GM18909 (cell line): ENCODE measurements around the gene FRK.
A peak's percentile ranks its signal among the peaks of the same experiment; 100 is the strongest.

Experiments used
- ATAC-seq: cut with Tn5 transposase; IDR thresholded peaks from one replicate; pipeline ENCODE4 v1.9.1; 2021; ENCODE audit warnings: mild to moderate bottlenecking; ENCODE audit not compliant: unreplicated experiment, poor library complexity

The FRK gene

DNA sequence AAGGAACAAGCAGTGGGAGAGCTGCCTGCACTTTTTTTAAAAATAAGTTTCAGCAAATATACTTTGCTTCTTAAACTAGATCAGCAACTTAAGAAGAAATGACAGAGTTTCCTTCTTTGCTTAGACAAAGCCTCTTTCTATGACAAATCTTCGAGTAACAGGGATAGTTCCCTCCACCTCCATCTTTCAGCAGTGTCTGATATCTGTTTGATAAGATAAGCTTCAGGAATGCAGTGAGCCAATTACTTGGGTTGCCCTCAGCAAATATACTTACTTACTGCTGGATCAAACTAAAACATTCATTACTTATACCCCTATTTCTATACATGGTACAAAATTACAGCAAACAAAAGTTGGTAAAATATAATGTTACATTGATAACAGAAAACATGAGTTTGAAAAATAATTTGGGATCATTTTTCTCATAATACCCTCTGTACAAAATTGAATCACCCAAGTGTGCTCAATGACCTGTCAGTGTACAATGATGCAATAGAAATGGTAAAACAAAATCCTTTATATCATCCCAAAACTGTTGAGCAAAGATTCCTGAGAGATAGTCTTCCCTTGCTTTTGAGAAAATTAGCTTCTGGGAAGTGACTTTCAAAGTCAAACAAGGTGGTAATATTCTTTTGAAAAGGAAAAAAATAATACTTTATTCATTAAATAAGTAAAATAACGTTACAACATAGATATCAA is 24.5 kb downstream of the FRK start:
- ATAC-seq: no peak

DNA sequence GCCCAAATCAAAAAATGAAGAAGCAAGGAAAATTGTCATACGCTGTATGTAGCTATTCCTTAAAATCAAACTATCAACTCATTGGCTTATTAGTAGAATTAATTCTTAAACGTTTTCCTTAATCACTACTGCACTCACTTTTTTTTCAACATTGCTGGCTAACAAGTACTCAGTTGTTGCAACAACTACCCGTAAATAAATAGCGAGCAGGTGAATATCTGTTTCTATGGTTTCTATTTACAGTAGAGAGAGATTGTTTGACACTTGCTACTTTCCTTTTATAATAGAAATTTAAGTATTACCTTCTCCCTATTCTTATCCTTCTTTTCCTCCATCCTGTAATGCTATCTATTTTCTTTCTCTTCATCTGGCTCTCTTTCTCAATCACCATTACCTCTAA is 25.1 kb downstream of the FRK start:
- ATAC-seq: no peak

DNA sequence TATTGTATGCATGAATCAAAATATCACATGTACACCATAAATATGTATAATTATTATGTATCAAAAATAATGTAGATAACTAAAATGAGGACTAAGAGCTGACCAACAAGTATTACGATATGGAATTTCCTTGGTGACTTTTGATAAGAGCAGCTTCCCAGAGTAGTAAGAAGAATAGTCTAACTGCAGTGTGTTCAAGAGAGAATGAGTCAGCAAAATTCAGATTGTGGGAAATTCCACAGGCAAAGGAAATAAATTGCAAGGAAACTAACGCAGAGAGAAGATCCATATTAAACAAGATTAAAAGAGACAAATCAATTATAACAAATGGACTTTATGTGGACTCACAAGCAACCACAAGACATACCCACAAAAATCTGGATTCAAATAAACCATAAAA is 26.4 kb downstream of the FRK start:
- no peak for ATAC-seq

DNA sequence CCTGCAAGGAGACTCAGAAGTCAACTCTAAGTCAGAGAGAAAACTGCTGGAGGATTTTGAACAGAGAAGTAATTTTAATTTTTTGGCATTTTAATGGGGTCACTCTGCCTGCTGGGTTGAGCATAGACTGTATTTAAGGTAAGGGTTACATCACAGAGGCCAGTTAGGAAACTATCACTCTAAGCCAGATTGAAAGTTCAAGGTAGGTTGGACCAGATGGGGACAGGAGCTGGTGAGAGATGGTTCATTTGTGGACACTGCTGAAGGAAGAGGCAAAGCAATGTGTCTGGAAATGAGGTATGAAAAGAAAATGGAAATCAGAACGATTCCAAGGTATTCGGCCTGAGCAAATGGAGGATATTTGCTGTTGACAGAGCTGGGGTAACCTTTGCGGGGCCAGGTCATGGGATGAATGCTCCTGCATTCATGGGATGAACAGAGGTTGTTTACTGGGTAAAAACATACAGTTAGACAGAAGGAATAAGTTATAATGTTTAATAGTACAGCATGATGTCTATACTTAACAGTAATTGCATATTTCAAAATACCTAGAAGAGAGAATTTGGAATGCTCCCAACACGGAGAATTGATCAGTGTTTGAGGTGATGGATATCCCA is 26.9 kb downstream of the FRK start:
- no peak for ATAC-seq

DNA sequence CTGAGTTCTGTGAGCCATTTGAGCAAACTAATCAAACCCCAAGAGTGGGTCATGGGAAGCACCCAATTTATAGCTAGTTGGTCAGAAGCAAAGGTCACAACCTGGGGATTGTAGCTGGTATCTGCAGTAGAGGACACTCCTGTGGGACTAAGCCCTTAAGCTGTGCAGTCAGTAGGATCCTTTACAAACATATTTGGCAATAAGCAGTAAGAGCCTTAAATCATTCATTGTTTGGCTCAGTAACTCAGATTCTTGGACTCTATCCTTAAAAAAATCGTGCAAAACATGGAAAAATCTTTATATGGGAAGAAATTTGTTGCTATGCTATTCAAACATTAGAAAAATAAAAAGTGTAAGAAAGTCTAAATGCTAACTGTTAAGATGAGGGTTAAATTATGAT is 29.9 kb downstream of the FRK start:
- ATAC-seq: no peak

DNA sequence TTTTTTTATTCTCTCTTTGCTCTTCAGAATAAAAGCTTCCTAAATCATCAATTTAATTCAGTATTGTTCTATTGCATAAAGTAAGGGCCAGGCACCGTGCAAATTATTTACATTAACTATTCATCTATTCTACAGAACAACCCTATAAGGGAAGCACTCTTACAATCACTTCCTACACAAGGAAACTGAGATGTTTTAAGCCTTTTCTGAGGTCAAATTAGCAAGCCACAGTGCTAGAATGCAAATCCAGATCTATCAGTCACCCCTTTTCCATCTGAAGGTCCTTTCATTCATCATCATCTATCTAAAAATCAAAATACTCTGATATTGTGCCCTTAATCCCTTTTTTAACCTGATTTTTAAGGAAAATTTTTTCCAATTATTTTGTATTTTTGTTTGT is 31.2 kb downstream of the FRK start:
- peak; percentile 73 for ATAC-seq

DNA sequence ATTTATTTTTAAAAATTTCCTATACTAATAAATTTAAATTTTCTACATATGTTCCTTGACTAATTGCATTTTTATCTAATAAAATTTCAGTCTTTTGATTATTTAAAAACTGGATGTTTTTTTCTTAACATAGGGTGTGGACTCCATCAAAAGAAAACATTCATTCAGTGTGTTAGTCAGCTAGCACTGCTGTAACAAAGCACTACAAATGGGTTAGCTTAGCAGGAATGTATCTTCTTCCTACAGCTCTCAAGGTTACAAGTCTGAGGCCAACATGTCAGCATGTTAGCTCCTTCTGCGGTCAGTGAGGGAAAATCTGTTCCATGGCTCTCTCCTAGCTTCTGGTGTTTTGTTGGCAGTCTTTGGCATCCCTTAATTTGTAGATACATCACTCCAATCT is 32.5 kb downstream of the FRK start:
- ATAC-seq: no peak

DNA sequence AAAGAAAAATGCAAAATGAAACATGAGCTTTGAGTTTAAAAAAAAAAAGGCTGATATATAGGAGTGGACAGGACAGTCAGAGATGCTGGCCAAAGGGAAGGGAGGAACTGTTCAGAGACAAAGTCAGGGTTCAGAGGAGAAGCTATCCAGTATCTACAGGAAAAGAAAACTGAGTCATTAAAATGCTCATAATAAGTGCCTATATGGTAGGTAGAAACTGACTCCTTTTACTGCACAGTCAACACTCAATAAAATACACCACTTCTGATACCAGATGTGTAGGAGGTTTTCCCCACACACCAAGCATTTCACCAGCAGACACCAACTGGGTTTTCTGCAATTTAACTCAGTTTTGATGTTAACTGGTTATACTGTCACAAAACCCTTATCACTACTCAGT is 32.9 kb downstream of the FRK start:
- peak; percentile 55 for ATAC-seq

DNA sequence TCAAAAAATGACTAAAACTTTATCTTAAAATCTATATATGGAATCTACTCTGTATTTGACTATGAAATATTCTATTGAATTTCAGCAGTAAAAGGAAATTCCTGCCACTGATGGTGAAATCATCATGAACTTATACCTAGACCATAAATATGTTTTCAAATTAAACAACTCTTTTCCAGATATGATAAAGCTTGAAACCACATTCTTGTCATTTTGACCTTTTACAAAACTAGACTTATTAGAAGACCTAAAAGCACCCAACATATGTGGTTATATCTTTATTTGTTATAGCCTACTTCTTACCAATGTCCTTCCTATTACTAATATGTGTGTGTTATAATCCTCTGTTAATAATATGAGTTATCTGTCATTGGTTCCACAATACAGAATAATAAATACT is 35.3 kb downstream of the FRK start:
- ATAC-seq: no peak

DNA sequence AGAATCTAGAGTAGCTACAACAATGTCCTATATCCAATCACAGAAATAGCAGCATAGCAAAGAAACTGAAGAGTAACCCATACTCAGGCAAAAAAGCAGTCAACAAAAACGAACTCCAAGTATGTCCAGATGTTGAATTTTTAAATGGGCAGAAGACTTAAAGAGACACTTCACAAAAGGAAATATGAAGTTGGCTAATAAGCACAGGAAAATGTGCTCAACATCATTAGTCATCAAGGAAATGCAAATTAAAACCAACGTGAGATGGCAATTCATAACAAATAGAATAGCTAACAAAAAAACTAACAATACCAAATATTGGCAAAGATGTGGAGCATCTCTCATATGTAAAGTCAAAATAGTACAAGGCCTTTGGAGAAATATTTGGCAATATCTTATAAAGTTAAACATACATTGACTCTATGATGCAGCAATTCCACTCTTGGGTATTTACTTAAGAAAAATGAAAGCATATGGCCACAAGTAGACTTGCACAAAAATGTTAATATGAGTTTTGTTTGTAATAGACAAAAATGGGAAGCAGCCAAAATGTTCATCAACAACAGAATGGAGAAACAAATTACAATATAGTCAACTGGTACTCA is 37.7 kb downstream of the FRK start:
- ATAC-seq: no peak

DNA sequence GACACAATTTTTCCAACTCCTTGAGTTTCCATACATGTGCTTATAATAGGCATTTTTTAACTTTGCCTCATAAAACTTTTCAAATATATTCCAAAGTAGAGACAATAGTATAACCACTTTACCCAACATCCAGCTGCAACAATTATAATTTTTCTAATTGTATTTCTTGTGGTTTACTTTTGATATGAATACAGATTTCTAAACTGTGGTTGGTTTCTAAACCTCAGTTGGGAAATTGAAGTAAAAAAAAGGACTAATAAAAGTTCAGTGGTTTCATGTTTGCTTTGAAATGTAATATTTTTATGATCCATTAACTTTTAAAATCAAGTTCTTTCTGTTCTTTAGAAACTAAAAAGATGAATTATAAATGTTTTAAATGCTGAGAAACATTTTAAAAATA is 40.0 kb downstream of the FRK start:
- ATAC-seq: no peak

DNA sequence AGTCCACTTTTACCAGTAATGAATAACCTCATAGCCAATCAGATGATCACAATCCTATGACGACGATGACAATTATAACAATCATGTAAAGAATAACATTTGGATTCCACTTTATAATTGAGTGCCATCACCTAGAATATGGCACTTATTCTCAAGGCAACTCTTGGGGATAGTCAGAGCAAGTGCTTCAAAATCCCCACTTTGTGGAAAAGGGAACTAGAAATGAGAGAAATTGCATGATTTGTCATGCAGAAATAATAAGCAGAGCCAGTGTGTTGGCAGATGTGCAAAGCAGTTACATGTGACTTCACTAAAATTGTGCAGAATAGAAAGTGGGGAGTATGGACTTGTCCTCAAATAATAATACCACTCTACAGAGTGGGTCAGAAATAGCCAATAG is 41.3 kb downstream of the FRK start:
- ATAC-seq: peak; percentile 85

DNA sequence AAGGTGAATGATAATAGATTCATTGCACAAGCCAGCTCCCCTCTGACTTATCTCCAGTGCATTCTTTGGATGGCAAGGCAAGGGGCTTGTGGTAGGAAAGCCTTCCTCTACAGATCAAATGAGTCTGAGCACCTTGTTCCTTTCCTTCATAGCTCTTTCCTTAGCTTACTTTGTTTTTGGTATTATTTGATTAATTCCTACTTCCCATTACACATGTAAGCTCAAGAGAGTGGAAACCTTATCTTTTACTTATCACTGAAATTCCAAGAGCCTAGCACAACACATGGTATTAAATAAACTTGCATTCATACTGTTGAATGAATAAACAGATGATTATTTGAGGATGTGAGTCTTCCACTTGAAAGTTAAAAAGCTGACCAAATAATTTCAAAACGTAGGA is 41.7 kb downstream of the FRK start:
- ATAC-seq: peak; percentile 1

DNA sequence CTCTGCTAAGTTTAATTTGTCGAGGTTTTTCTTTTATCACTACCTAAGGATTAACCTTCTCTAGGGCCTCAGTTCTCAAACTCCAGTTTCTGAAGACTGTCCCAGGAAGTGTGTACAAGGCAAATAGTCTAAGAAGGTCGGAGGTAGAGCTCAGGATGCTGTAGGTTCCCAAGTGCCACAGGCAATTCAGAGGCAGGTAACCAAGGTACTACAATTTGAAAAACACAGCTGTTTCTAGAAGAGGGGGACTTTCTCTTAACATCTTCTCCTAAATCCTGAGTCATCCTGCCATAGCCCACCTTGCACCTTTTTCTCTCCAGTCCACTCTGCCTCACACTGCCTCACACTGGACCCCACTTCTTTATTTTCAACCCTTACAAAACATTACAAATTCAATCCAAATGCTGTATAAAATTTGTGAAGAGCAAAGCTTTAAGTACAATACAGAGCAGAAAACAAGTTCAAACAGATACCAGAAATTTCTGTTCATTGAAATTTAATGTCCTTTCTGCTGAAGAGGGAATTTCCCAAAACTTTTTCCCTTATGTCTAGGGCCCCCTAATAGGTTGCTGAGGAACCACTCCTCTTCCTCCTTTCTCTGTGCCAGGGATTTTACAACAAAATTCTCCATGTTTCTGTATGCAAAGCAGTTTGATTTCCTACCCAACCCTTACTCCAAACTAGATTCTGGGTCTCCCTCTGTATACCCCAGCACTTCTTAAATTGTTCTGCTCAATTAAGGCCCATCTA is 43.0 kb downstream of the FRK start:
- peak; percentile 9 for ATAC-seq

DNA sequence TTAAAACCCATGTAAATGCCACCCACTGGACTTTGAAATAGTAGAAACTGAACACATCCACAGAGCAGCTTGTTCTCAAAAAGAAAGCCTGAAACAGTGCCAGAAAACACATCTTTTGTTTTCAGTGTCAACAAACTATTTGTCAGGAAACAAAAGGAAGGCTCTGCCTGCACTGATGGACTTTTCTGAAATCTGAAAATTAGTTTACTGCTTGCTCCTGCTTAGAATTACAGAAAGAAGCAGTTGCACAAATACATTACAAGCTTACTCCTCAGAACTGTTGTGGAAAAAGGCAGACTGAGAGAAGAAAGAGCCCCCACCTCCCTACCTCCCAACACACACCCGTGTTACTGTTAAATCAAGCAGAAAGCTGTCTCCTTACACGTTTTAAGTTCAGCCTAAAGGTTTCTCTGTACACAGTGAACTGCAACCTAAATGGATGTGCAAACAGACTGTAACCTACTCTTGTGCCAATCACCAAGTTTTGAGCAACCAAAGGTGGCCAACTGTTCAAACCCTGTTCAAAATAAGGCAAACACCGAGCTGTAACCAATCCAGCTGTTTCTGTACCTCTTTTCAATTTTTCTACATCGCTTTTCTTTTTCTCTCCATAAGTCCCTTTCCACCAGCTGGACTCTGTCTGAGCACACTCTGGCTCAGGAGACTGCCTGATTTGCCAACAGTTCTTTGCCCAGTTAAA is 43.7 kb downstream of the FRK start:
- ATAC-seq: peak; percentile 28

DNA sequence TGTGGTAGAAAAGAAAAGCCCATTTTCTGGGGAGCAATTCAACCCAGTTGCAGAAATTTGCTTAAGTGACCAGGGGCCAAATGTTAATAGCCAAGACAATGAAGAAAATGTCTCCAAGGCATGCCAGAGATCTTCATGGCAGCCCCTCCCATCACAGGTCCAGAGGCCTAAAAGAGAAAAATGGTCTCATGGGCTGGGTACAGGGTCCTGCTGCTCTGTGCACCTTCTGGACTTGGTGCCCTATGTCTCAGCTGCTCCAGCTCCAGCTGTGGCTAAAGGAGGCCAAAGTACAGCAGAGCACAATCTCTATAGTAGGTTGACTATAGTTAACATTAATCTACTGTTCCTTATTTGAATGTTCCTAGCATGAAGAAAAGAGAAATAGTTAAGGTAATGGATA is 44.7 kb downstream of the FRK start:
- ATAC-seq: no peak

DNA sequence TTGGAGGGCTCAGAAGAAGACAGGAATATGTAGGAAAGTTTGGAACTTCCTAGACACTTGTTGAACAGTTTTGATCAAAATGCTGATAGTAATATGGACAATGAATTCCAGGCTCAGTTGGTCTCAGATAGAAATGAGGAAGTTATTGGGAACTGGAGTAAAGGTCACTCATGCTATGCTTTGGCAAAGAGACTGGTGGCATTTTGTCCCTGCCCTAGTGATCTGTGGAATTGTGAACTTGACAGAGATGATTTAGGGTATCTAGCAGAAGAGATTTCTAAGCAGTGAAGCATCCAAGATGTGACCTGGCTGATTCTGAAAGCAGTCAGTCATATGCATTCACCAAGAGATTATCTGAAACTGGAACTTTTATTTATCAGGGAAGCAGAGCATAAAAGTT is 45.1 kb downstream of the FRK start:
- no peak for ATAC-seq

DNA sequence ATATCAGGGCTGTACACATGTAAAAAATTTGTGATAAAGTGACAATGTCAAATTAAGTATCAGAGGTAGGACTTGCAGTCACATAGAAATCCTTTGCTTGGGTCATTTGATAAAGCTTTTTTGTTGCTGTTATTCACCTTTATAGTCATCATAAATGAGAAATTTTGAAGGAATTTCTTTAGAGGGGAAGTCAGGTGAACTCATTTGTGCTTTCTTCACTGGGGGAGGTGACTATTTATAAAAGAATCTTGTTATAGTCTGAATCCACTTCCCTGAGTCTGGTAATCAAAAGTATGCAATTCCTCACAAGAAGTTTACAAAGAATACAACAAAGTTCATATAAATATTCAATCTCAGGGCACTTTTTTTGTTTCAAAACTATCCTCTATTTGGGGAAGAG is 47.7 kb downstream of the FRK start:
- ATAC-seq: no peak

DNA sequence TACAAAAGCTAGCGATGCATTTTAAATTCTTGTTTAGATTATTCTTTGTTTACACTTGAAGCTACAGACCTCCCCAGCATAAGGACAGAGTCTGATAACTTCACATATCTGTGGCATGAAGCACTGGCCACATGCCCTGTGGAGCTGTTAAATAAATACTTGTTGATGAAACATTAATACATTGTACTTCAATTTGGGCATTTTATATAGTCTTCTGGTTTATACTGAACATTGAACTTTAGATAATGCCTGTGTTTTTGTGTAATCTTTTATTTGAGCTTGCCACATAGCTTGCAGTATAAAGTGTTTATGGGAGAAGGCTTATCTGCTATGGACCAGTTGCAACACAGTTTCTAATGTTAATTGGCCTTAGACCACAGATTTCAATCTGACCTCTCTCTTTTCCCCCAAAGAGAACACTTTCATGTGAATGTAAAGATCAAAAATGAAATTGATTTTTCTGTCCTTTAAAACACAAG is 48.2 kb downstream of the FRK start:
- no peak for ATAC-seq

DNA sequence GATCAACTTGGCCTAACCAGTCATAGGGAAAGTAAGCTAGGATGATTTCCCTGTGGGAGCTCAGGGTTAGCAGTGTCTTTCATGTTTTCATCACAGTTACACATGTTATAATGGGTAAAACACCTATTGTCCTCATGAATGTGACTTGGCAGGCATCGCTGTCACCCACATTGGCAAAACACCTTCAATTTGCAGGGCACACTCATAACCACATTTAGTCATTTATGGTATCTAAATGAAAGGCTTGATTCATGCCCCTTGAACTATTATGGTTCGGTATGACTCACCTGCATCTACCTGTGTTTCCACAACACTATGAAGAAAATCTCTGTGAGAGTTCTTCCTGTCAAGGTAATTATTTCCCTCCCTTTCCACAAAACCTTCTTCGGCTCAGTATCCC is 49.2 kb downstream of the FRK start:
- peak; percentile 68 for ATAC-seq
